Activated gamma-delta T cell treated with Interleukin-2 at 50 U/mL for 16 hours (primary cell): ENCODE results near the gene NUP205.

Source experiments
- DNase-seq: peaks from one replicate; pipeline ENCODE4 v3.0.0-alpha.2; 2020

Gene NUP205, protein sequence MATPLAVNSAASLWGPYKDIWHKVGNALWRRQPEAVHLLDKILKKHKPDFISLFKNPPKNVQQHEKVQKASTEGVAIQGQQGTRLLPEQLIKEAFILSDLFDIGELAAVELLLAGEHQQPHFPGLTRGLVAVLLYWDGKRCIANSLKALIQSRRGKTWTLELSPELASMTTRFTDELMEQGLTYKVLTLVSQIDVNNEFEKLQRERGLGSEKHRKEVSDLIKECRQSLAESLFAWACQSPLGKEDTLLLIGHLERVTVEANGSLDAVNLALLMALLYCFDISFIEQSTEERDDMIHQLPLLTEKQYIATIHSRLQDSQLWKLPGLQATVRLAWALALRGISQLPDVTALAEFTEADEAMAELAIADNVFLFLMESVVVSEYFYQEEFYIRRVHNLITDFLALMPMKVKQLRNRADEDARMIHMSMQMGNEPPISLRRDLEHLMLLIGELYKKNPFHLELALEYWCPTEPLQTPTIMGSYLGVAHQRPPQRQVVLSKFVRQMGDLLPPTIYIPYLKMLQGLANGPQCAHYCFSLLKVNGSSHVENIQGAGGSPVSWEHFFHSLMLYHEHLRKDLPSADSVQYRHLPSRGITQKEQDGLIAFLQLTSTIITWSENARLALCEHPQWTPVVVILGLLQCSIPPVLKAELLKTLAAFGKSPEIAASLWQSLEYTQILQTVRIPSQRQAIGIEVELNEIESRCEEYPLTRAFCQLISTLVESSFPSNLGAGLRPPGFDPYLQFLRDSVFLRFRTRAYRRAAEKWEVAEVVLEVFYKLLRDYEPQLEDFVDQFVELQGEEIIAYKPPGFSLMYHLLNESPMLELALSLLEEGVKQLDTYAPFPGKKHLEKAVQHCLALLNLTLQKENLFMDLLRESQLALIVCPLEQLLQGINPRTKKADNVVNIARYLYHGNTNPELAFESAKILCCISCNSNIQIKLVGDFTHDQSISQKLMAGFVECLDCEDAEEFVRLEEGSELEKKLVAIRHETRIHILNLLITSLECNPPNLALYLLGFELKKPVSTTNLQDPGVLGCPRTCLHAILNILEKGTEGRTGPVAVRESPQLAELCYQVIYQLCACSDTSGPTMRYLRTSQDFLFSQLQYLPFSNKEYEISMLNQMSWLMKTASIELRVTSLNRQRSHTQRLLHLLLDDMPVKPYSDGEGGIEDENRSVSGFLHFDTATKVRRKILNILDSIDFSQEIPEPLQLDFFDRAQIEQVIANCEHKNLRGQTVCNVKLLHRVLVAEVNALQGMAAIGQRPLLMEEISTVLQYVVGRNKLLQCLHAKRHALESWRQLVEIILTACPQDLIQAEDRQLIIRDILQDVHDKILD (N-terminal part only)

DNA sequence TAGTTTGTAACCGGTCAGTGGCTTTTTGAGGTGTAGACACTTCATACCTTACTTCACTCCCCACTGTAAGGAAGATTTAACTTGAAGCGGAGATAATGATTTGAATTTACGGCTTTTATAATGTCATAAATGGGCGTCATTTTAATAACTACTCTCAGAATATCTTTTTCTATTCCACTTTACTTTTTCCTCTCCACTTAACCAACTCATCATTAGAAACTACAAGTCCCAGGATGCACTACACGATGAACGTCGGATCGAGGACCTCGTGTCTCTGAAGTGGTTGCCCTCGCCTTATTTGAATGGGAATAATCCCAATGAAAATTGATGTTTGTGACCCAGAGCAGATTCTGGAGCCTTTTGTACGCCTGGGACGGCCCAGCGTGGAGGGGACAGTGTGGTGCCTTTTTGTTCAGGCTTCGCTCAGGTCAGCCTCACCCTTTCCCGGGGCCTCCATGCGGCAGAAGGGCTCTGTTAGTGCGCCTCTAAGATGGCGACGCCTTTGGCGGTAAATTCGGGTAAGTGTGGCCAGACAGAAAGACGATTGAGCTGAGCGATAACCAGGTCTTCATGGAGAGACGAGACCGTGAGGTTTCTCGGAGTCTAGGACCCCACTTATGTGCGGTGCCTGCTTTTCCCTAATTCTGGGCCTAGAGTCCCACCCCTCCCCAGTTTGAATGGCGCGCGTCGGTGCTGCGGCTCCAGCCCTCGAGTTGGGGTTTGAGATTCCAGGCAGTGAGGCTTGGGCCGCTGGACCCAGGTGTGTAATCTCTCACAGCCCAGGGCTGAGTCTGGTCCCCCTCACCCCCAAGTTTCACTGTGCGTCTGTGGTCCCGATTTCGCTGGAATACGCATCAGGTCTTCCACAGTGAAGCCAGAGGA lies at the start of gene NUP205:
NUP205 (plus strand) TSS at position 463 of the 882 bp plus-strand sequence; CDS start at position 491, 28 bp downstream.
- peak; percentile 66 for DNase-seq

GRCh38 chr7:135508883-135509588 lies 48.7 kb upstream of the NUP205 start:
- peak; percentile 24 for DNase-seq

GRCh38 chr7:135509589-135509838 lies 48.2 kb upstream of the NUP205 start:
- no peak for DNase-seq

DNA sequence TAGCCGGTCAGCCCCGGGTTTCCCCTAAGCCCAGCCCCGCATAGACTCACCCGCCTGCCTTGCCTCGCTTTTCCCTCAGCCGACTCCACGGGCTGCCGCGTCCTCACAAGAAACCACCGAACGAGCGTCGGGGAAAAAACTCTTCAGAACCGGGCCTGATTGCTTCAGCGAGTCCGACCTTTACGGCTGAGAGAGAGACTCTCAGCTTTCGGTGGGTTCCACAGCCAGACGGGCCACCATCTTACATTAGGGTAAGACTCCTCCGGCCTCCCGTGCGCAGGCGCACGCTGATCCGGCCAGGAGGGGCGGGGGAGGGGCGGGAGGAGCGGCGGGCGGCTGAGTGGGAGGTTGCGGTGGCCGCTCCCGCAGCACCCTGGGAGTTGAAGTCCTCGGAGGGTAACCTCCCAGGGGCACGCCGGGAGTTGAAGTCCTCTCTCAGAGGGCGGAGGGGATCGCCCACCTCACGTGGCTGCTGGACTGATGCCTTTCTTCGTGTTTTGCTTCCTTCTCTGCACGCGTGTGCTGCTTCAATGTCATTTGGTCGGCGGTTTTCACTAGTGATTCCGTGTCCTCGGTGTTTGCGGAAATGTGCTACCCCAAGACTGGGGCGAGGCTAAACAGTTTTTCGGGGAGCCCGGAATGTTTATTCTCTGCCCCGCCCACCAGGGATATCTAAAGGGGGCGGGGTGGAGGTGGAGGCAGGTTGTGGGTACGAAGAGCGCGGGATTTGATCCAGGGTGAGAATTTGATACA lies 47.7 kb upstream of the NUP205 start, which contains the start of gene CNOT4:
CNOT4 (minus strand) TSS at position 264 of the 753 bp plus-strand sequence. CDS start 71,771 bp downstream, outside the sequence.
- DNase-seq = peak; percentile 96

GRCh38 chr7:135510592-135511183 lies 47.0 kb upstream of the NUP205 start:
- DNase-seq = no peak

DNA sequence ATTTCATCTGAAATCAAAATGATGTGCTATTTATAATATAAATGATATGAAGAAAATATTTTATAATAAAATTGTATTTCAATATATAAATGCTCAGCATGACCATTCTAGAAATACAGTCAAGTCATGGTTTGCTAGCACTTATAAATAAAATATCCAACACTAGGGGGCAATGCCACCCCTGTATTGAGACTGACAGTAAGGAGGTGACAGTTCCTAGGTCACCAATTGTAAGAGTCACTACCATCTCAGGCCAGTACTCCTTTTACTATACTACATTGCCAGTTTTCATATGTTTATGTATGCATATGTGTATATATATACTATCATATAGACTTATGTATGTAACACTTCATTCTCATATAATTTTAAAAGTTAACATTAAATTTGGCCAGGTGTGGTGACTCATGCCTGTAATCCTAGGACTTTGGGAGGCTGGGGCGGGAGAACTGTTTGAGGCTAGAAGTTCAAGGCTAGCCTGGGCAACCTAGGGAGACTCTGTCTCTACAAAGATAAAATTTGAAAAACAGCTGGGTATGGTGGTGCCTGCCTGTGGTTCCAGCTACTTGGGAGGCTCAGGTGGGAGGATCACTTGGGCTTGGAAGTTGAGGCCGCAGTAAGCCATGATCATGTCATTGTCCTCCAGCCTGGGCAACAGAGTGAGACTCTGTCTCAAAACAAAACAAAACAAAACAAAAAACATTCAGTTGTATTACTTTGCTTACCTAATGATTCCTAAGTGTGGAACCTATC lies 45.4 kb upstream of the NUP205 start:
- peak; percentile 13 for DNase-seq

- no peak for DNase-seq
Observed at GRCh38 chr7:135514856-135515255, 42.9 kb upstream of the NUP205 start.

DNA sequence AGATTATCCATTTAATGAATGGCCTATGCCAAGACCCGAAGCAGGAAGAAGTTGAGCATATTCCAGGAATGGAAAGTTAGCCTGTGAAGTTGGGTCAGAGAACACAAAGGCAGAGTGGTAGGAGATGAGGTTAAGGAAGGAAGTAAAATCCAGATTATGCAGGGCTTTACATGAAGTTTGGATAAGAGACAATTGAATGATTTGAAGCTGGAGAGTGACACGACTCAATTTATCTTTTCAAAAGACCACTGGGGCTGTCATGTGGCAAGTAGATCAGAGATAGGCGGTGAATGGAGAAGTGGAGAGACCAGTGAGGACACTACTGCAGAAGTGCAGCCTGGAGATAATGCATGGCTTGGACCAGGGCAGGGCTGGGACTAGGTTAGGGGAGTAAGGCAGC lies 40.7 kb upstream of the NUP205 start:
- no peak for DNase-seq

DNA sequence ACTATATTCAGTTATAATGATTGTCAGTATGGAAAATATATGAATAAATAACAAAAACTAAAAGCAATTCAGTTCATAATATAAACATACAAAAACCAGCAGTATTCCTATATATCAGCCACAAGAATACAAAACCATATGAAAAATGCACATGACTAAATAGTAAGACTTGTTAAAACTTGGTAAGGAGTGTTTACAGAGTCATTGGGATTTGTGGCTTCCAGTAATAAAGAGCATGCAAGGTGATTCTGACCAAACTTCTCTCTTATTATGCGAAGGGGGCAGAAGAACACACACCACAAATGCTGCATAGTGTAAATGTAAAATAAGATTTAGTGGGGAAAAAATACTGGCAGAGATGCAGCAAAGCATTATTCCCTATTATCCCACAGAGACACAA lies 39.0 kb upstream of the NUP205 start:
- DNase-seq = no peak

DNA sequence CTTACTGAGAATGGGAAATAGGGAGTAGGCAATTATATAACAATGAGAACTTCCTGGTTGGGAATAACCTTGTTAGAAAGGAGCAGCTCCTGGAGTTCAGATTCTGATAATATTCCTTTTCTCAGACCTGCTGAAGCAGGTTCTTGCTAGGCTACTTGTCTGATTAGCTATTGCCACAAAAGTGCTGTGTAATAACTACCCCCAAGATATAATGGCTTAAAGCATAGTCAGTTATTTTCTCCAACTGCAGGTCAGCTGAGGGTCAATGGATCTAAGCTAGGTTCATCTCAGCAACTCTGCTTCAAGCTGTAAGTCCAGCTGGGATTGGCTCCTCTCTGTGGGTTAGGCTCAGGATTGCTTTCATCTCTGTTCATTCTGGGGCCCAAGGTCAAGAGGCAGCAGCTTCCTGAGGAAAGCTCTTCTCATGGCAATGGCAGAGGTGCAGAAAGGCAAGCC lies 38.5 kb upstream of the NUP205 start:
- no peak for DNase-seq

DNA sequence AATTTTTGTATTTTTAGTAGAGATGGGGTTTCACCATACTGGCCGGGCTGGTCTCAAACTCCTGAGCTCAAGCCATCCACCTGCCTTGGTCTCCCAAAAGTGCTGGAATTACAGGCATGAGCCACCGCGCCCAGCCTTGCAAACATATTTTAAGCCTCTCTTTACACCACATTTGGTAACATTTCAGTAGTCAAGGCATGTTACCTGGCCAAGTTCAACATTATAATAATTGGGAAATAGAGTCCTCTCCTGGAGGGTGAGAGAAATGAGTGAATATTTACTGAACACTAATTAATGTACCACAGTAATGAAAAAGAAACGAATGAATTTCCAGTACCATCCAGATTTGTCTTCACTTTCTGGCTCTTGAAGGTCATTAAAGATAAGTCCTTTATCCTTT lies 37.8 kb upstream of the NUP205 start:
- DNase-seq = no peak

DNA sequence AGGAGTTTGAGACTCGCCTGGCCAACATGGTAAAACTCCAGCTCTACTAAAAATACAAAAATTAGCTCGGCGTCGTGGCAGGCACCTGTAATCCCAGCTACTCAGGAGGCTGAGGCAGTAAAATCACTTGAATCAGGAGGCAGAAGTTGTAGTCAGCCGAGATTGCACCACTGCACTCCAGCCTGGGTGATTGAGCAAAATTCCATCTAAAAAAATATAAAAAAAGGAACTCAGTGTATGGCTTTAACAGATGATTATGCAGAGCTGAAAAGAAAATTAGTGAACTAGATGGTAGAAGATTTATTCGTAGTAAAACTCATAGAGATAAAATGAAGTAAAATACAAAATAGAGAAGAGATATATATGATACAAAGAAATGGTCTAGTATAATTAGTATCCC lies 35.2 kb upstream of the NUP205 start:
- DNase-seq = no peak

DNA sequence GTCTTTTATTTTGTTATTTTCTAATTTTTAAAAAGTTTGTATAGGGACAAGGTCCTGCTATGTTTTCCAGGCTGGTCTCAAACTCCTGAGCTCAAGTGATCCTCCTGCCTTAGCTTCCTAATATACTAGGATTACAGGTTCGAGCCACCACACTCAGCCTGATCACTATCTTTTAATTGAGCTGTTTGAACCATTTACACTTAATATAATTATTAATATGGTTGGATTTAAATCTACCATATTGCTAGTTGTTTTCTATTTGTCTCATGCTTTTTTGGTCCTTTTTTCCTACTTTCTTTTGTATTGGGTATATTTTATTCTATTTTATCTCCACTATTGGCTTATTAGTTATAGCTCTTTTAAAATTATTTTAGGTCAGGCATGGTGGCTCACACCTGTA lies 34.6 kb upstream of the NUP205 start:
- no peak for DNase-seq

DNA sequence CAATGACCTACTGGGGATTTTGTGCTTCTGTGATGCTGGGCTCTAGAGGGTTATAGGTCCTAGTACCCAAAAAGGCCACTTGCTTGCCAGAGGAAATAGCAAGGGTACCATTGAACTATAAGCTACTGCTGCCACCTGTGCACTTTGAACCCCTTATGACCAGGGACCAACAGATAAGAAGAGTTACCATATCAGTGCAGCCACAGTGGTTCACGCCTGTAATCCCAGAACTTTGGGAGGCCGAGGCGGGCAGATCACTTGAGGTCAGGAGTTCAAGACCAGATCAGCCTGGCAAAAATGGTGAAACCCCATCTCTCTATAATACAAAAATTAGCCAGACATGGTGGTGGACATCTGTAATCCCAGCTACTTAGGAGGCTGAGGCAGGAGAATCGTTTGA lies 32.3 kb upstream of the NUP205 start:
- no peak for DNase-seq

- no peak for DNase-seq
Observed at GRCh38 chr7:135527025-135527424, 30.7 kb upstream of the NUP205 start.

DNA sequence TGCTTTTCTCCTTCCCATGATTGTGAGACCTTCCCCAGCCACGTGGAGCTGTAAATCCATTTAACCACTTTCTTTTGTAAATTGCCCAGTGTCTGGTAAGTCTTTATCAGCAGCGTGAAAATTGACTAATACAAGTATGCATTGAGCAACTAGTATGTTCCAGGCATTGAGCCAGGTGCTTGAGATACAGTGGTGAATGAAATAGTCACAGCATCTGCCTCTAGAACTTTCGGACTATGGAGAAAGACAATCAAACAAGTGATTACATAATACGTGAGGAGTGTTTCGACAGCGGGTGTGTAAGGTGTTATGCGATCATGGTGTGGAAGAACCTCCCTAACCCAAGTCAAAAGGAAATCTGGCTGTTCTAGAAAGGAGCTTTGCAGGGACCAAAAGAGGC lies 21.6 kb upstream of the NUP205 start:
- no peak for DNase-seq

DNA sequence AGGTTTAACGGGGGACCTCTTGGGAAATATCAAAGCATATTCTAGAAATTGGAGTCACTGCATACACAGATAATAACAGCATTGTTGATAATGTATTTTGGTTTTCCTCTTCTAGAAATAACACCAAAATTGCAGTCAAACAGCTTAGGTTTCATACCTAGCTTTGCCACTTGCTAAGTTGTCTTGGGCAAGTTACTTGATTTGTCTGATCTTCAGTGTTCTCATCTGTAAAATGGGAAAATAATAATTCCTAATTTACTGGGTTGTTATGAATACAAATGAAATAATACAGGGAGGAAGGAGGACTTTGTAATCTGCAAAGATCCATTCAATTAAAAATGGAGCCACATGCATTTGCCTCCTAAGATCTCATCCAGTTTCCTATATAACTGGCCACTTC lies 20.3 kb upstream of the NUP205 start:
- no peak for DNase-seq

- DNase-seq = no peak
Observed at GRCh38 chr7:135537905-135538304, 19.8 kb upstream of the NUP205 start.

DNA sequence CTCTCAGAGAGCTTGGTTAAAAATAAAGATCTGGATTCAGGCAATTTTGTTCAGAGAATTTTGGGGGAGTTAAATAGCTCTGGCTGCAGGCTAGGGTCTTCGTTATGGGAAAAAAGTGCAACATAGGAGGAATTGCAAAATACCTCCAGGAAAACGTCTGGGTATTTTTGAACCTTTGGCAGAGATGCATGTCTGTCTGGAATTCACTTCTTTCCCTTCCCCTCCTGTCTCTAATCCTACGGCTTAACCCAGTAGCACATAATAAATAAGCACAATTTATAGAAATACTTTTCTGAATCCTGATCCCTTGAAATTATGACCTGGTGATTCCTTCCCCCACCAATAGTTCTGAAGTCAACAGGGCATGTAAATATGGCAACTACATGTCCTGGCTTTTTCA lies 19.3 kb upstream of the NUP205 start:
- DNase-seq = no peak
